Measurements from ENCODE around the gene PSMD14.
"Not testable (repeated sequence)": the region's sequence is repeated elsewhere in the genome, so short reads cannot be mapped to it uniquely, and the experiment has no call there.

Gene PSMD14

GRCh38 chr2:161337247-161337646 lies 29.0 kb downstream of the PSMD14 start:
- DNase-seq: no peak

DNA sequence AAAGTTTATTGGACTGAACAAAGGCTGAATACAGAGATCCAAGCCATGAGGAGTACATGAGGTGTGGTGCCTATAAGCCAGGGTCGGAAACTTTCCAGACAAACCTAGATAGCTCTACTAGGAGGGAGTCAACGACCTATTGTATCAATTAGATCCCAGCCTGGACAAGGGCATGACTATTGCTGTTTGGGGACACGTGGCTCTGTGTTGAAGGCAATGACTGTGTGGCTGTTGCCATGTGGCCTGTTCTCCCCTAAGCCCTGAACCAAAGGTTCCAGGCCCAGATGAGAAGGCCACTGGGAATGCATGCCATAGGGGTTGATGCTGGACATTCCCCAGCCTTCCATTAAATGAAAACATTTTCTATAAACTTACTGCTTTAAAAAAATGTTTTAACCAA lies 31.3 kb downstream of the PSMD14 start:
- DNase-seq: not testable (repeated sequence)

- not testable (repeated sequence) for DNase-seq
These were observed 32.7 kb downstream of the PSMD14 start for GRCh38 chr2:161340930-161341413.

- DNase-seq: no peak
These were observed 35.0 kb downstream of the PSMD14 start for GRCh38 chr2:161343235-161343634.

- DNase-seq: no peak
These were observed 36.5 kb downstream of the PSMD14 start for GRCh38 chr2:161344692-161345091.

DNA sequence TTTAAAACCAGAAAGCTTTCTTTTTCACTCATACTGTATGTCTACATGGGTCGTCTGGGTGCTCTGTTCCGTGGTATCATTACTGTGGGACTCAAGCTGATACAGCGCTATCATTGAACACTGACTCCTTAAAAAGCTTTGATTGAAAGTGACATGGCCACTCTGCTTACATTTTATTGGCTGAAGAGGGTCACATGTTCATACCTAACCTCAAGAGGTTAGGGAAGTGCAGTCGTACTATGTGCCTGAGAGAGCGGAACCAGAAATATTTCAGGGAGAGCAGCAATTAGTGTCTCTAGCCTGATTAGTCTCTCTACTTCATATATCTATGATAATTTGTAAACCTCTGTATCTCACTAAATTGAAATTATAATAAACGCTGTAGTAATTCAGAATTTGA lies 43.5 kb downstream of the PSMD14 start:
- no peak for DNase-seq

- DNase-seq: no peak
These were observed 44.5 kb downstream of the PSMD14 start for GRCh38 chr2:161352719-161353118.

GRCh38 chr2:161353543-161353942 lies 45.3 kb downstream of the PSMD14 start:
- DNase-seq: no peak

DNA sequence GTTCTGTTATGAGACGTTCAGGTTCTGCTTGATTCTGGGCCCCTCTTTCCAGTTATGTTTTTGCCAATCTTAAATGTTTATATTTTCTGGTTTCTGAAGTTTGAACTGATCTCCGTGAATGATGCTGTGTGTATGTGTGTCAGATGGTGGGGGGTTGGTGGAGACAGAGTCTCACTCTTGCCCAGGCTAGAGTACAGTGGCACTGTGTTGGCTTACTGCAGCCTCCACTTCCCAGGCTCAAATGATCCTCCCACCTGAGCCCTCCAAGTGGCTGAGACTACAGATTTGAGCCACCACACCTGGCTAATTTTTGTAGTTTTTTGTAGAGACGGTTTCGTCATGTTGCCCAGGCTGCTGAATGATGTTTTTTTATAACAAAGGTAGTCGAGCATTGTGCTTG lies 45.9 kb downstream of the PSMD14 start:
- no peak for DNase-seq

DNA sequence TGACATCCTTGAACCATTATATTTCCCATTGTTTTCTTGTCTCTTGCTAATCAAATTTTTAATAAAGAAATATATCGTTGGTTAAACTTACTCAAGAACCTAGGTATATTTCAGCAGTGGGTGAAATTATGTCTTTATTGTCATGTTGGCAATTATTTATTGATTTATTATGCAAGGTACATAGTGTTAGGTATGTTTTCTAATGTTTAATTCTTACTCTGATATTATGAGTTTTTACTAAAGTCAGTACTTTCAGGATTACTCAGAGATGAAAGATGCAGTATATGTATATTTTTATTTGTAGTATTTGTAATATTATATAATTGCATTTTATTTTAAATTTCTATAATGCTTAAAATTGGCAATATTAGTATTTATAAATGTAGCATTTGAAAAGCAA lies 46.9 kb downstream of the PSMD14 start:
- DNase-seq: no peak

- DNase-seq: no peak
These were observed 47.8 kb downstream of the PSMD14 start for GRCh38 chr2:161355983-161356382.

DNA sequence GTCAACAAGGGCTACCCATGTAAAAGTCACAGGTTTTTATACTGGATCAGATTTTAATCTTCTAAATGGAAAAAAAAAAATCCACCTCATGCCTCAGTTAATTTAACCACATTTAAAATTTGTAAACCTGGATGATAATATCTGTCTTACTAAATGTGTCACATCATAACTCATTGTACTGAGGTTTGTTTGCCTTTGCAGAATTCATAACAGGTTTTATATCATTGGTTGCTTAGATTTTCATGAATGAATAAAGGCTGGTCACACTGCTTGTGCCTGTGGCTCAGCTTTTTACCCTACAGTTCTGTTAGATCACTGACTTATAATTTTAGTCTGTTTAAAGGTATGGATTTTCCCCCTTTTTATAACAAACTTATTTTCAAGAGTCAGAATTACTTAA lies 48.9 kb downstream of the PSMD14 start:
- DNase-seq: no peak

GRCh38 chr2:161358838-161359237 lies 50.6 kb downstream of the PSMD14 start:
- no peak for DNase-seq

DNA sequence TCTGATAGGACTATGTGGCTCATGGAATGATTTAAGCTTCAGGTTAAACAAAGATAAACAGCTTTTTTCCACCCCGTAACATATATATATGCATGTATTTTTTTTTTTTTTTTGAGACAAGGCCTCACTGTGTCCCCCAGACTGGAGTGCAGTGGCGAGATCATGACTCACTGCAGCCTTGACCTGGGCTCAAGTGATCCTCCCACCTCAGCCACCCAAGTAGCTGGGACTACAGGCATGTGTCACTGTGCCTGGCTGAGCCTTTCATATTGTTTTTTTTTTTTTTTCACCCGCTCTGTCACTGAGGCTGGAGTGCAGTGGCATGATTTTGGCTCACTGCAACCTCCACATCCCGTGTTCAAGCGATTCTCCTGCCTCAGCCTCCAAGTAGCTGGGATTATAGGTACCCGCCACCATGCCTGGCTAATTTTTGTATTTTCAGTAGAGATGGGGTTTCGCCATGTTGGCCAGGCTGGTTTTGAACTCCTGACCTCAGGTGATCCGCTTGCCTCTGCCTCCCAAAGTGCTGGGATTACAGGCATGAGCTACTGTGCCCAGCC lies 52.0 kb downstream of the PSMD14 start:
- not testable (repeated sequence) for DNase-seq

GRCh38 chr2:161362568-161363166 lies 54.4 kb downstream of the PSMD14 start:
- no peak for DNase-seq

- DNase-seq: no peak
These were observed 59.5 kb downstream of the PSMD14 start for GRCh38 chr2:161367675-161368074.

DNA sequence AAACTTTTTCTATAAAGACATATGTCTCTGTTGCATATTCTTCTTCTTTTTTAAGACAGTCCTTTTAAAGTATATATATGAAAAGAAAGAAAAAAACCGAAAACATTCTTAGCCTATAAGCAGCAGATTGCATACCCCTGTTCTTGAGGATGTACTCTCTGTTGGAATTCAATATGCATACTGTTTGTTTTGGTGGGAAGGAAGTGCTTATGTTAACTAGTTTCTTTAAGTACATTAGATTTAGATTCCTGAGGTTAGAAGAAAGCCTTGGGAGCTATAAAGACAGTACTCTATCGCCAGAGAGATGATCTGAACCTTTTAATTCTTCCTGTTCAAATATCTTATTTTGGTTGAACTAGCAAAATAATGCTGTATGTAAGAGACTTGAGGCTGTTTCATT lies 61.1 kb downstream of the PSMD14 start:
- DNase-seq: no peak

GRCh38 chr2:161370981-161371380 lies 62.8 kb downstream of the PSMD14 start:
- DNase-seq: no peak

DNA sequence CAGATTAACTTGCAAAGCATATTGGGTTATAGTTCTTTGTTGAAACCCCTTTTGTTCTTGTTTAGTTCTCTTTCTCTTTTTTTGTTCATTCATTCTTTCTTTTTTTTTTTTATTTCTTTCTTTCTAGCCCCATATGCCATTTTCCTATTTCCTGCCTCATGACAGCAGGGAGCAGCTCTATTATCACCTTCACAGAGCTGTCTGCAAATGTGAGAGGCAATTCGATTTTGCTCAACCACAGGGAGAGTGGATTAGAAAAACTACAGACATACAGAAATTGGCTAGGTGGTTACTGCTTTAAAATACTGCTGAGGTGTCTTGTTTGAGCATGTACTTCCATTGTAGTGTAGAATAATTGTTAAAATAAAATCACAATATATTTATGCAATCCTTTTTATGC lies 63.6 kb downstream of the PSMD14 start:
- no peak for DNase-seq

DNA sequence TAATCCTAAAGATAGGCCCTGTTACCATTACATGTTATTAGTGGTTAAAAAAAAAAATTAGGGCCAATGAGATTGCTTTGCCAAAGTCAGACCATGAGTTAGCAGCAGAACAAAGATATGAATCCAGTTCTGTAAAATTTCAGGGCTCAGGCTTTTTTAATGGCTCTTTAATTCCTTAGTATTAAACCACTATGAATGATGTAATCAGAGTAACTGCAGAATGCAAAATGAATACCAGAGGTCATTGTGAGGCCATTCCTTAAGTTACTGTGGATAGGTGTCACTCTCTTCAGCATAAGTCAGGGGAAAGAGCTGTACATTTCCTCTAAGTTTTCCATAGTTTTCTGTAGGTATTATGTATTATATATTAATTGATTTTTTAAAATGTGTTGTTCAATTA lies 65.7 kb downstream of the PSMD14 start:
- no peak for DNase-seq

- DNase-seq: no peak
These were observed 66.2 kb downstream of the PSMD14 start for GRCh38 chr2:161374446-161374845.

GRCh38 chr2:161379740-161380139 lies 71.5 kb downstream of the PSMD14 start:
- DNase-seq: no peak

- DNase-seq: no peak
These were observed 73.3 kb downstream of the PSMD14 start for GRCh38 chr2:161381546-161381945.

GRCh38 chr2:161382747-161383146 lies 74.5 kb downstream of the PSMD14 start:
- DNase-seq: no peak

- no peak for DNase-seq
These were observed 76.6 kb downstream of the PSMD14 start for GRCh38 chr2:161384864-161385263.
